ENCODE results near the gene APBB2.
"Not testable (repeated sequence)": the region's sequence is repeated elsewhere in the genome, so short reads cannot be mapped to it uniquely, and the experiment has no call there.

APBB2 gene

DNA sequence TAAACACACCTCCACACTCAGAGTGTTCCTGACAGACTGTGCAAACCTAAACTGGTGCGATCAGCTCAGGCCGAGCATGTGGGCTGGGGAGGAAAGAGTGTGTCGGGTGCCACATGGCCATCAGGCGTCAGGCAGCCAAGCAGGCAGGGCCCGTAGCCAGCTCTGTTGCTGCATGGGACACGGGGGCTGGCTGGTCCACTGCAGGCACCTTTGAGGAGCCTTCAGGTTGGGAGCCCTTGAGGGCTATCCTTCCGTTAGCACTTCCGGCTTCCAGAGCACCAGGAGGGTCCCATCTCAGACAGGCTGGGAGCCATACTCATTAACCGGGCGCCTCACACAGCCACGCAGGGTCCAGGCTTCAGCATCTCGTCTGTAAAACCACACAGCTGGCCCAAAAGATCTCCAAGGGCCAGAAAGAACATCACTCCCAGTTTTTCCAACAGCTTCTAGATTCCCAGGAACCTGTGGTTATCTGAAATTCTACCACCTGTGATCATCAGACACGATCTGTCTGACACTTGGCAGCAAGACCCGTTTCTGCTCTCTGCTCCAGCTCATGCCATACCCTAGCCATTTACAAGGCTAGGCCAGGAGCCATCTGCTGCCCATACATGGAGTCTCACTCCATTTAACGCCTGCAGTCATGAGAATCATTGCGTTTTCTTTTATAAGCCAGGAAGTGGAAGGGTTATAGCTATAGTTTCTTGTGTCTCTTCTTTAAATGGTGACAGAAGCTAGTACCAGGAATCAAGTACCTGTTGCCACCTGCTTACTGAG, 377.1 kb downstream of the APBB2 start:
- DNase-seq (ENCODE audit: low read depth in 1 of 2, low spot score in 1 of 2) = no peak

DNA sequence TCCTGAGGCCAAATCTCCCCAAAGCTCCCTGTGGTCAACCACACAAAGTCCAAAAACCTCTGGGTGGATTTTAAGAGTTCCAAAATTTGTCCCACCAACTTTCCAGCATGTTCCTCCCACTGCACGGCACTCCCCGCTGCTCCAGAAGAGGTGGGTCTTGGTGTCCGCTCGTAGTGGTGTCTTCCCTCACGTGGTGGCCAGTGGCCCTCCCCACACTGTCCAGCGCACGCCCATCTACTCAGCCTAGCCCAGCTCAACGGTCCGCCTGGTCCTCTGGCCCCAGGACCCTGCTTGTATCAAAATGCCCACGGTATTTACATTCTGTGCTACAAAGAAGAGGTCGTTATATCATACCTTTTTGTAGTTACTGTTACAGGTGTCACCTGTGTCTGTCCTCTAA, 381.1 kb downstream of the APBB2 start:
- no peak for DNase-seq (ENCODE audit: low read depth in 1 of 2, low spot score in 1 of 2)

DNA sequence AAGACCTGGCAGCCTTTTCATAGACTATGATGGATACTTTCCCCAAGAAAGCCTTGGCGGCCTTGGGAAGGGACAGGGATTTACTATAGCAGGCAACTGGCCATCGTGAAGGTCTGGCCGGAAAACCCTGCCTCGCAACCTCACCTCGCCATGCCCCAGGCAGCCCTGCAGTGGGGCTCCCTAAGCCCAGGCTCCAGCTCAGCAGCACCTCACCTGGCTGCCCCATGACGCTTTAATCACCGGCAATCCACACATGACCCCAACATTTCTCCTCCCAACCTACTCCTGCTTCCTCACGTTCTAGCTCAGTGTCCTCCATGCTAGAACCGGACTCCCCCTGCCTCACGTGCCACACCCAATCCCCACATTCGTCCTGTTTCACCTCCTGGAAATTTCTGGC, 382.2 kb downstream of the APBB2 start:
- DNase-seq (ENCODE audit: low read depth in 1 of 2, low spot score in 1 of 2) = no peak

DNA sequence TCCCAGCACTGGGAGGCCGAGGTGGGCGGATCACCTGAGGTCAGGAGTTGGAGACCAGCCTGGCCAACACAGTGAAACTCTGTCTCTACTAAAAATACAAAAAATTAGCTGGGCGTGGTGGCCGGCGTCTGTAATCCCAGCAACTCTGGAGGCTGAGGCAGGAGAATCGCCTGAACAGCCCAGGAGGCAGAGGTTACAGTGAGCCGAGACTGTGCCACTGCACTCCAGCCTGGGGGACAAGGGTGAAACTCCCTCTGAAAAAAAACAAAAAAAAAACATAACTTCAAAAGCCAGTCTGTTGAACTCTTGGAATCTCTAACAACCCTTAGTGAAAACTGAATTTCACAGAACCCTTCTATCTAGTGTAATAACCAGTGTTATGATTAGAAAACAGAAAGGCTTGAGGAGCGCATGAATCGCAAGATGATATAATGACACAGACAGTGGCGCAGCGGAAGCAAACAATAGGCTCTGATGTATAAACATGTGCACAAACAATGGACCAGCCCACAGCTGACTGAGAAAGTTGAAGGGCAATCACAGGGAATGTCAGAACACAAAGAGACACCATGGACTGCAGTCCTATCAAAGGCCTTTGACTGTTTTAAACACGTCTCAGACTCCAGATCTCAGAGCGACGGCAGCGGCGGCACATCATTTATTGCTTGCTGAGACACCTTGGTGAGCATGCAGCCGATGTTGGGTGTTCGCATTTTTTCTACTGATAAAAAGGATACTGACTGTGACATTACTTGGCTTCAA, 383.0 kb downstream of the APBB2 start:
- DNase-seq (ENCODE audit: low read depth in 1 of 2, low spot score in 1 of 2) = no peak

DNA sequence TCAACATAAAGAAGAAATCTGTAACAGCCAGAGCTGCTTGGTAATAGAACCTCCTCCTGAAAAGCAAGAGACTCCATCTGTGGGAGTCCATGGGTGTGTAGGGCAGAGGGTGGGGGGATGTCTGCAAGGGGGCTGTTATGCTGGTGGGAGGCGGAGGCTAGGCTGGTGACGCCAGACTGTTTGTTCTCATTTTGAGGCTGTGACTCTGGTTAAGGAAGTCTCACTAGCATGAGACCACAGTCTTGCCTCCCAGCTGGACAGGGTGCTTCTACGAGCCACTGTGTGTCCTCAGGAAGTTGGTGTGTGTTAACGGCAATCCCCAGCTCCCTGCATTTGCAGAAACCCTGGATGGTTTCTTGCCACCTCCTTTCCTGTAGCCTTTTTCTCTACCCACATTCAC, 384.8 kb downstream of the APBB2 start:
- no peak for DNase-seq (ENCODE audit: low read depth in 1 of 2, low spot score in 1 of 2)

DNA sequence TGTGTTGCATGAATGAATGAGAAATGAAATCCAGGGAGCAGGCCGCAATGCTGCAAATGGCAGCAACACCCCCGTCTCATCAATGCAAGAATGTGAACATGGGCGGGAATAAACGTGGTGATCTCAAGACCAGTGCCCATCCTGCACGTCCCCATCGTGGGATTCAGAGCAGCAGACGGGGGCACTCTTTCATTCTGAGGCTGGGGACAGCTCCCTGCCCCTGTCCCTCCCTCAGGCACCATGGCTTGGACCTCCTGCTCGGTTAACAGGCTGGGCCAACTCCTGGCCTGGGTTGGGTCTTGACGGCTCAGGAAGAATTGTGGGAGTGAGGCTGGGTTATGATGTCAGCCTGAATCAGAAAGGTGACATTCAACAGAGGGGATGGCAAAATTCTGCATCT, 385.7 kb downstream of the APBB2 start:
- no peak for DNase-seq (ENCODE audit: low read depth in 1 of 2, low spot score in 1 of 2)

DNA sequence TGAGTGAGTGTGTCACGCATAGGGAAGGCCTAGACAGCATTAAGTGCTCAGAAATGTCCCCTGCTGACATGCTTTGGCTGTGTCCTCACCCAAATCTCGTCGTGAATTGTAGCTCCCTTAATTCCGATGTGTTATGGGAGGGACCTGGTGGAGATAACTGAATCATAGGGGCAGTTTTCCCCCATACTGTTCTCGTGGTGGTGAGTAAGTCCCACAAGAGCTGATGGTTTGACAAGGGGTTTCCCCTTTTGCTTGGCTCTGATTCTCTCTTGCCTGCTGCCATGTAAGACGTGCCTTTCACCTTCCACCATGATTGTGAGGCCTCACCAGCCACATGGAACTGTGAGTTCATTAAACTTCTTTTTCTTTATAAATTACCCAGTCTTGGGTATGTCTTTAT, 386.6 kb downstream of the APBB2 start:
- no peak for DNase-seq (ENCODE audit: low read depth in 1 of 2, low spot score in 1 of 2)

DNA sequence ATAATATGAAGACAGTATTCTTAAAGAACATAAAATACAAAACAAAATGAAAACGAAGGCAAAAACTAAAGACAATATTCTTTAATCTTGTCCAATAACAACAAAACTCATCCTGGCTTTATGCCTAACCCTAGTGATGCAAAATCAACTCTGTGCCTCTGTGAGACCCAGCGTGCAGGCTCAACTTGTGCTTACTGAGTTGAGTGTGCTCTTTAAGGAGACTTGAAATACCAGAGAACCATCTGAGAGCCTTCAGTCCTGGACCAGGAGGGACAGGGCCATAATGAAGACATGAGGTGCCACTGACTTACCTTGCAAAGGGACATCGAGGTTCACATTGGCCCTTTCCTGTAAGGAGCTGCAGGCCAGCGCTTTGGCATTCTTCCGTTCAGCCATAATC, 387.5 kb downstream of the APBB2 start:
- DNase-seq (ENCODE audit: low read depth in 1 of 2, low spot score in 1 of 2) = no peak

DNA sequence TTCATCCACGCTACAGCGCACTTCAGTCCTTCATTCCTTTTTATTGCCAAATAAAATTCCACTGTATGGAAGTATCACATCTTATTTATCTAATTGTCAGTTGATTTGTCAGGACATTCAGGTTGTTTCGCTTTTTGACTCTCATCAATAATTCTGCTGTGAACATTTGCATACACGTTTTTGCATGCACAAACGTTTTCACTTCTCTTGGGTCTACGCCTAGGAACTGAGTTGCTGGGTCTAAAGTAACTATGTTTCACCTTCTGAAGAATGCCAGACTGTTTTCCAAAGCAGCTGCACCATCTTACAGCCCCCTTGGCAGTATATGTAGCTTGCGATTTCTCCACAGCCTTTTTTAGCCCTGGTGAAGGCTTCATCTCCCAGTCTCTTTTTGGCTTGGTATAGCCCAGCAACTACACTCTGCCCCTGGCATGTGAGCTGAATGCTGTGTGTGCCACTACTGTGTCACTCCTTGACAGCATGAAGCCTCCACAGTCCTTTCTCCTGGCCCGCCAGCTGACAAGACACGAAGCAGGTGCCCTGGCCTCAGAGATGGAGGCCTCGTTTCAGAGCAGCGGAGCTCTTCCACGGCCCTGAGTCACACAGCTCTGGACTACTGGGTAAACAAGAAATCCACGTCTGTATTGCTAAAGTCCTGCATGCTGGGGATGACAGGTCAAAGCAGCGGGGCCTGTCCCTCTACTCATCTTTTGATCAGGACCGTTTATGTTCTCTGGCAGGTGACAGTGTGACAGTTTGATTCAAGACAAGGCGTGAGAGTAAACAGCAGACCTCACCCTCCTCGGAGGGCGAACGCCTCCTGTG, 389.1 kb downstream of the APBB2 start:
- DNase-seq (ENCODE audit: low read depth in 1 of 2, low spot score in 1 of 2) = no peak

DNA sequence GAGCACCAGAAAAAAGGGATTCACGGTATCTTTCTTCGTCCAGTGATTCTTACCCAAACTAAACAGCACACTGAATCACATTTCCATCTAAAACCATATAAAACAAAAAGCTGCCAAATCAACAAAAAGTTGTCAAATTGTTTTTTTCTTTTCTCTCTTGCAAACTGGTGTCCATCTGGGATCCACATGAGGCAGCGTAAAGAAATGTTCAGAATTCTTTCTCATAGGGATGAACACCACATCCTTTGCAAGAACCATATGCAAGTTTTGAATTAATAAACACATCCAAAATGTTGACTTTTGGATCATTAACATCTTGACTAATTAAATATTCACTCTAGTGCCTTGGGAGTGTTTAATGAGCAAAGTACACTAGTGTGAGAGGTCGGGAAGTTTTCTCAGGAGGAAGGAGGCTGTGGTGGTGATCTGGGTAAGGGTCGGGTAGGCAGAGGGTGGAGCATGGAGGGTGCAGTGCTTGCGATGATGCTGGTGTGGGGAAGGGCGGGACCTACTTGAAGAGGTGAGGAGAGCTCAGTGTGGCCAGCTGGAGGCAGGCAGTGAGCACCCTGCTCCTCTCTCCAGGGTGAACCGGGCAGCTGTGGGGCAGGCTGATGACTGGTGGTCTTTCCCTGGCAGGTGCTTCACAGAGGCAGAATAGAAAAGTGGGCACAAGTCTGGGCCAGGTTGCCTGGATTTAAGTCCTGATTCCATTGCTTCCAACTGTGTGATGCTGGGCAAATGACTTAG, 391.7 kb downstream of the APBB2 start:
- no peak for DNase-seq (ENCODE audit: low read depth in 1 of 2, low spot score in 1 of 2)

DNA sequence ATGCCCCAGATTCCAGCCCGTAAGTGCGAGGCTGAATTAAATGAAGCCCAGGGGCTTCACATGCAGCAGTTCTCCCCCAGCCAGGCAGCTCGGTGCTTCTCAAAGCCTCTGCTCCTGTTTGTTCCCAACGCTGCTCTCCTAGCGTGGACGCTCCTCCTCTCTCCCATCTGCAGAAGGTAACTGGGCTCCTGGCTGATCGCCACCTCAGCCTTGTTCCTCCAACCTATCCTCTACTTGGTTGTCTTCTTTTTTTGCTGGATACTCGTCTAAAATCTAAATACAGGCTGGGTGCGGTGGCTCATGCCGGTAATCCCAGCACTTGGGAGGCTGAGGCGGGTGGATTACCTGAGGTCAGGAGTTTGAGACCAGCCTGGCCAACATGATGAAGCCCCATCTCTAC, 394.2 kb downstream of the APBB2 start:
- DNase-seq (ENCODE audit: low read depth in 1 of 2, low spot score in 1 of 2) = no peak

DNA sequence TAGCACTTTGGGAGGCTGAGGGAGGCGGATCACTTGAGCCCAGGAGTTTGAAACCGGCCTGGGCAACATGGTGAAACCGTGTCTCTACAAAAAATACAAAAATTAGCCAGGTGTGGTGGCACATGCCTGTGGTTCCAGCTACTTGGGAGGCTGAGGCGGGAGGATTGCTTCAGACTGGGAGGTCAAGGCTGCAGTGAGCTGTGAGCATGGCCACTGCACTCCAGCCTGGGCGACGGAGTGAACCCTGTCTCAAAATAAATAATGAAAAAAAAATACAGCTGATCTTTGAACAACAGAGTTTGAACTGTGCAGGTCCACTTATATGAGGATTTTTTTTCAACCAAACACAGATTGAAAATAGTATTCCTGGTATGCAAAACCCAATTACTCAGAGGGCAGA, 397.2 kb downstream of the APBB2 start:
- not testable (repeated sequence) for DNase-seq (ENCODE audit: low read depth in 1 of 2, low spot score in 1 of 2)

DNA sequence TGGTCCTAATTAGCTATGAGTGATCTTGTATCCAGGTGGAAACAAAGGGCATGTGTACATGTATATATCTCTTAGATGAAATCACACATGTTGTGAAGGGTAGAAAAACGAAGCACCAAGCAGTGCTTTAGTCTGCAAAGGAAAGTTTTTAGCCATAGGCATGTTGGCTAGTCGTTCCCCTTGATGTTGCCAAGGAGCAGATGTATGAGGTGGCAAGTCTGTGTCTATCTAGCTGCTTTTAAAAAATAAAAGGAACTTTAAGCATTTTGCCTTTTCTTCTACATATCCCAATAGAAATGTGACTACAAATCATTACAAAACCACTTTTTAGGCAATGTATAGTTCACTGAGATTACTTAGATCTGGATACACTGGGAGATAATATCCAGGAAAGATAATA, 401.5 kb downstream of the APBB2 start:
- DNase-seq (ENCODE audit: low read depth in 1 of 2, low spot score in 1 of 2) = no peak

DNA sequence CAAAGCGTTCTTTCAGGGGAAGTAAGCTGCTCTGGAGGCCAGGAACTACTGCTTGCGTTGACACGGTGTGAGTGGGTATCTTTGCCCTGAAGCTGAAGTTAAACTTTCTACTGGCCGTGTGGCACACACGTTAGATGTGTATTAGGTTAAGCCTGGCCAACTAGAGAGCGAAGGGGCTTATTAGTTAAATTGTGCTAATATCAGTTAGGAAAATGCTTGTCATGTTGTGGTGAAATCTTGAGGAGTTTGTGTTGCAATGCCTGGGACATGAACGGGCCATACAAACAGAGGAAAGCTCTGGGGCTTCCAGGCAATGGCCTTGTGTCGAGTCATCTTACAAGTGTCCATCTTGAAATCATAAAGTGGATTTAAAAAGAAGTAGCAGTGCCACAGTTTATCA, 402.0 kb downstream of the APBB2 start:
- DNase-seq (ENCODE audit: low read depth in 1 of 2, low spot score in 1 of 2) = no peak

DNA sequence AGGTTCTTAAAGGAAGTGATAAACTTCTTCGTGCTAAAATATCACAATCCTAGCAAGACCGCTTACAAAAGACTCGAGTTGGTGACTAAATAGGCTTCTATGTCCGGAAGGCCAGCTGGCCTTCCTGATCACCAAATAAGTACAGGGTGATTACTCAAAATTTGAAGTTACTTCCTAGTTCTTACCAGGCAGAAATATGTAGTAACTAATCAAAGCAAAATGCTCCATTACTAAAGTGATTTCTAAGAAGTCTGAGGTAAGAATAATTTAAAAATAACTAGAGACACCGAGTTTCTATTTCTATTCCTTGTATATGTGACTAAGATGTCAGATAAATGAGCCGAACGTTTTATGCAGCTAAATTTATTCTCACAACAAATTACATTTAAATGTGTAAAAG, 402.4 kb downstream of the APBB2 start:
- no peak for DNase-seq (ENCODE audit: low read depth in 1 of 2, low spot score in 1 of 2)

DNA sequence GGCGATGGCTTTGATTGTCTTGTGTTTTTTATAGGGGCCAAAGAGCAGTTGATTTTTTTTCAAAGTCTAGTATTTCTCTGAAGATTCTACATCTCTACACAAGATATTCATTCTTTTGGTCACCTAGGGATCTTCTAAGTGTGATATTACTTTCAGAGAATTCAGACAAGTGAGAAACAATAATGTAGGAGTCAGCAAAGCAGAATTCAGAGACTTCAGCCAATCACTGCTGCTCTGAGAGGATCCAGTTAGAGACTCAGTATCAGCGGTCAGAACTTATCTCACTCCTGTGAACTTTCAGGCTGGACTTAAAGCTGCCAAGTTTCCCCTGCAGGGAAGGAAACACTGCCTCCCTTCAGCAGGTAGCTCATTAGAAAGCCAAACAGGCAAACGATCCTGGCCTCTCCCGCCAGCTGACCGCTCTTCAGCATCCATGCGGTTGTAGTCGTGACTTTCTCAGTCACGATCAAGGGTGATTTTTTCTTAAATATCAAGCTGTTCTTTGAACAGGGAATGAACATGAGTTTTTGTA, 405.4 kb downstream of the APBB2 start:
- DNase-seq (ENCODE audit: low read depth in 1 of 2, low spot score in 1 of 2) = no peak

DNA sequence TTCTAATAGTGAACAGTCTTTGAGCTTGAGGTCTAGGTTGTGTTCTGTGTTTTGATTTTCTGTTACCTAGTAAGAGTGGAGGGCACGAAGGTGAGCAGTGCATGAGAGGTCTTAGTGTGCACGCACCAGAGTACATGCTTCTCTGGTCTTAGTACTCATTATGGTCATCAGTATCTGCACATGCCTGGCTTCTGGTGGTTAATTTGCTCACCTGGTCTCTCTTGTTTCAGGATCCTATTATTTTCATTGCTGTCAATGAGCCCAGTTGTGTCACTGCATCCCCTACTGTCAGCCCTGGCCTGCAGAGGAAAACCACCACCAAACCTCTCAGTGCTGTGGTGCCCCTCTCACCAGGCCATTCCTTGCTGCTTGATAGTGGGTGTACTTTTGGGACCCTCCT, 409.7 kb downstream of the APBB2 start:
- DNase-seq (ENCODE audit: low read depth in 1 of 2, low spot score in 1 of 2) = no peak

DNA sequence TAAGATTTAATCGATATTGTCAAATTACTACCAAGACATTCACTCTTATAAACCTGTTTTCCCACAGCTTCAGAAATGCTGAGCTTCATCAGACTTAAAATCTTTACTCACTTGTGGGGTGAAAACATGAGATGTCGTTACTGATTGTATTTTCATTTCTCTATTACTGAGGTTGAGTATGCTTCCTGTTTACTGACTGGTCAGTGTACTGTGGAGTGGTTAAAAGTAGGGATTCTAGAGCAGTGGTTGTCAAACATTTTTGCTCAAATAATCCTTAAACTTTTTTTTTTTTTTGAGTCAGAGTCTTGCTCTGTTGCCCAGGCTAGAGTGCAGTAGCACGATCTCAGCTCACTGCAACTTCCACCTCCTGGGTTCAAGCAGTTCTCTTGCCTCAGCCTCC, 414.3 kb downstream of the APBB2 start:
- no peak for DNase-seq (ENCODE audit: low read depth in 1 of 2, low spot score in 1 of 2)

DNA sequence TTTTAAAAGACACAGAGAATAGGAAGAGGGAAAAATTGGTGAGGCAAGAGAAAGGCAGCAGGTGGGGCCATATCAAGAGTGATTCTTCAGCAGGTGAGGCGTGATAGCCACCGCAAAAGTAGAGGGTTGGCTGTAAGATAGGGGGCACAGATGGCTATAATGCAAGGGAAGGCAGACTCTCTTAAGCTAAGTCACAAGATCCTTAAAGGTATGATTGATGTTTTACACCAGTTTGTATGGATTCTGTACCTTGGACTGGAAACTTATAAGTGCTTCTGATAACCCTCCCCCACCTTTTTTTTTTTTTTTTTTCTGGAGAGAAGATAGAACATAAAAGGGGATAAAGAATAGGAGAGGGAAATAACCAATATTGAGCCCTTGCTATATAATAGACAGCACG, 424.6 kb downstream of the APBB2 start:
- no peak for DNase-seq (ENCODE audit: low read depth in 1 of 2, low spot score in 1 of 2)

DNA sequence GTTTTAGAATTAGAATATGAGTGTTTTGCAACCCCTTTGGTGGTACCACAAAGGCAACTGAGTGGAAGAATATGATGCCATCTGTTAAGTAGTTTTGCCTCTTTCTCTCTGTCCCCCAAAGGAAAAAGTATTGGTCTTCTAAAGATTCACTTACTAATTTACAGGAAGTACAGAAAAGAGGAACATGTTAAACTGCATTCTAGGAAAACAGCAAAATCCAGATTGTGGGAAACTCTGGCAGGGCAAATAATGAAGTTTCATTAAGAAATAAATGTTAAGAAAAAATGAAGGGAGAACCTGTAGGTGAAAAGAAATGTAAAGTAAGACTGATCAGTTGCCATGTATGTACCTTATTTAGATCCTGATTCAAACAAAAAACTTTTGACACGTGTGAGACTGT, 425.3 kb downstream of the APBB2 start:
- no peak for DNase-seq (ENCODE audit: low read depth in 1 of 2, low spot score in 1 of 2)

DNA sequence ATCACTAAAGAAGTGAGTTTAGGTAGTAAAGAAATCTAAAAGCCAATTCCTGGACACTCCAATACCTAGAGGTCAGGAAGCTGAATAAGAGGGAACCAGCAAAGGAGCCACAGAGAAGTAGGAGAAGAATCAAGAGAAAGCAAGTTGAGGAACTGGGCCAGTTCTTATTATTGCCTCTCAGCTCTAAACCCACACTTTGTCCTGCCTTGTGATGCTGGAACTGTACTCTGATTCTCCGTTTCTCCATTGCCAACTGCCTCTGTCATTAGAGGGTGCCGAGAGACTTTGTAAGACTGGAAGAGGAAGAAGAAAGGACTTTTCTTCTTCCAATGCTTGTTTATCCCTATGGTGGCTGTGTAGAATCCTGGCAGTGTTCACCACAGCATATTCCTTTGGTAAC, 426.0 kb downstream of the APBB2 start:
- DNase-seq (ENCODE audit: low read depth in 1 of 2, low spot score in 1 of 2) = no peak
